ENCODE measurements around the gene ATRX. TPM values are rescaled to one million over a fixed set of nuclear protein-coding genes. Genes with fewer than 3 reads are reported as not detected.
A peak's percentile ranks its signal among the peaks of the same experiment; 100 is the strongest.

The ATRX gene
- total and polyA plus RNA-seq, 2 donors (not counting 3 experiments of a cell fraction or from before 2014, with no cell fraction given) = 23.5 to 101 TPM

DNA sequence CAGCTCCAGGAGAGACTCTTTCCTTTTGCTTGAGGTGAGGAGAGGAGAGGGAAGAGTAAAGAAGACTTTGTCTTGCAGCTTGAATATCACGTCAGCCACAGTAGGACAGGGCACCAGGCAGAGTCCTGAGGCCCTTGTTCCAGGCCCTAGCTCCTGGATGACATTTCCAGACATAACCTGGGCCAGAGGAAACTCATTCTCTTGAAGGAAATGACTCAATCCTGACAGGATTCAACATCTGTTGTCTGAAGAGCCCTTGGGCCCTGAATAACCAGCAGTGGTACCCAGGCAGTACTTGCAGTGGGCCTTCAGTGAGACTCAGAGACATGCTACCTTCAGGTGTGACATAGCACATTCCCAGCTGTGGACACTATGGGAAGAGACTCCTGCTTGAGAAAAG is 276.0 kb downstream of the ATRX start:
- H3K36me3 ChIP-seq (ENCODE audit: control insufficient read depth in 2 of 2, extremely low read depth in 1 of 2, insufficient read depth in 2 of 2, low read length in 2 of 2) = no peaks in the 10 kb centered on the region
- H3K27ac ChIP-seq (ENCODE audit: insufficient read depth, low read depth, low read length) = peak overlapping the region; percentile 66
- no peaks in the 10 kb centered on the region for H3K9me3 ChIP-seq (replicated peaks; ENCODE audit: control insufficient read depth, insufficient read depth, low read length)
- H3K4me1 ChIP-seq (ENCODE audit: control insufficient read depth, extremely low read depth, insufficient read depth, low read length) = peaks cover 18% of the 10 kb centered on the region
- intact Hi-C loops (cut with micrococcal nuclease) (loop anchor here (2.0 kb wide), 1 partner anchor 63 kb away; the partner anchor contains the start of gene FGF16), dilution Hi-C loops (cut with MboI; ENCODE audit: extremely low pct_ligation_motif_present, low sequenced_read_pairs) (no loop called here)
- TF ChIP-seq FOS (IDR thresholded peaks at IDR 0.05; ENCODE audit: borderline replicate concordance, insufficient read depth, low read length) (no peak), EZH2 (IDR thresholded peaks at IDR 0.05; ENCODE audit: borderline replicate concordance, low read depth, low read length, severe bottlenecking) (no peak), JUN (IDR thresholded peaks at IDR 0.05; ENCODE audit: borderline replicate concordance, insufficient read depth, insufficient read length, low read depth) (no peak), MYC (IDR thresholded peaks at IDR 0.05; ENCODE audit: low read depth, low read length) (no peak), POLR2A (IDR thresholded peaks at IDR 0.05; ENCODE audit: low read depth, low read length) (no peak), GATA2 (IDR thresholded peaks at IDR 0.05; ENCODE audit: insufficient read depth, insufficient read length, low read depth, low read length) (no peak)
- TF ChIP-seq, protein P1, sequence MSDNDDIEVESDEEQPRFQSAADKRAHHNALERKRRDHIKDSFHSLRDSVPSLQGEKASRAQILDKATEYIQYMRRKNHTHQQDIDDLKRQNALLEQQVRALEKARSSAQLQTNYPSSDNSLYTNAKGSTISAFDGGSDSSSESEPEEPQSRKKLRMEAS (IDR thresholded peaks at IDR 0.05; ENCODE audit: insufficient read depth, insufficient read length) = no peak
- TF ChIP-seq, protein P2, sequence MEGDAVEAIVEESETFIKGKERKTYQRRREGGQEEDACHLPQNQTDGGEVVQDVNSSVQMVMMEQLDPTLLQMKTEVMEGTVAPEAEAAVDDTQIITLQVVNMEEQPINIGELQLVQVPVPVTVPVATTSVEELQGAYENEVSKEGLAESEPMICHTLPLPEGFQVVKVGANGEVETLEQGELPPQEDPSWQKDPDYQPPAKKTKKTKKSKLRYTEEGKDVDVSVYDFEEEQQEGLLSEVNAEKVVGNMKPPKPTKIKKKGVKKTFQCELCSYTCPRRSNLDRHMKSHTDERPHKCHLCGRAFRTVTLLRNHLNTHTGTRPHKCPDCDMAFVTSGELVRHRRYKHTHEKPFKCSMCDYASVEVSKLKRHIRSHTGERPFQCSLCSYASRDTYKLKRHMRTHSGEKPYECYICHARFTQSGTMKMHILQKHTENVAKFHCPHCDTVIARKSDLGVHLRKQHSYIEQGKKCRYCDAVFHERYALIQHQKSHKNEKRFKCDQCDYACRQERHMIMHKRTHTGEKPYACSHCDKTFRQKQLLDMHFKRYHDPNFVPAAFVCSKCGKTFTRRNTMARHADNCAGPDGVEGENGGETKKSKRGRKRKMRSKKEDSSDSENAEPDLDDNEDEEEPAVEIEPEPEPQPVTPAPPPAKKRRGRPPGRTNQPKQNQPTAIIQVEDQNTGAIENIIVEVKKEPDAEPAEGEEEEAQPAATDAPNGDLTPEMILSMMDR (IDR thresholded peaks at IDR 0.05; ENCODE audit: extremely low read depth in 1 of 2, insufficient read depth in 1 of 2, low read depth in 1 of 2, low read length in 2 of 2) = no peak
- no peak overlapping the region for H3K4me2 ChIP-seq (ENCODE audit: insufficient read depth, low read length)
- DNase-seq (ENCODE audit: low read depth, low spot score) (peak; percentile 30), FAIRE-seq (peak; percentile 56)
- H3K9me1 ChIP-seq (replicated peaks; ENCODE audit: control insufficient read depth, extremely low read depth, insufficient read depth, low read length) = no peaks in the 10 kb centered on the region
- H4K20me1 ChIP-seq (replicated peaks; ENCODE audit: control insufficient read depth, extremely low read depth, insufficient read depth, low read length) = no peaks in the 10 kb centered on the region
- CTCF ChIA-PET = interaction anchor here (1.5 kb wide), 1 partner anchor 954 kb away, joined by 3 read pairs; no protein-coding TSS in a partner anchor
- H3K79me2 ChIP-seq (ENCODE audit: control insufficient read depth, insufficient read depth, low read length) = no peaks in the 10 kb centered on the region
- POLR2A ChIA-PET = no interaction called here
- no peak overlapping the region for H2AFZ ChIP-seq (ENCODE audit: low read depth, low read length)
- BruUV-seq (replicated peaks) = no TSS peak
- no peaks in the 10 kb centered on the region for H3K27me3 ChIP-seq (ENCODE audit: control insufficient read depth in 2 of 2, insufficient read depth in 2 of 2, low read length in 2 of 2)
- H3K4me3 ChIP-seq (replicated peaks in 1 of 3; ENCODE audit: insufficient read depth in 1 of 3, low read depth in 1 of 3, low read length in 3 of 3) = no peak overlapping the region
- H3K9ac ChIP-seq (replicated peaks; ENCODE audit: extremely low read depth, insufficient read depth, low read length) = no peak overlapping the region
